GM21786 (cell line): ENCODE results near the gene CEP126.
"Not testable (repeated sequence)": the region's sequence is repeated elsewhere in the genome, so short reads cannot be mapped to it uniquely, and the experiment has no call there.

ENCODE experiments used
- ATAC-seq: cut with Tn5 transposase; IDR thresholded peaks from one replicate; pipeline ENCODE4 v1.9.1; 2021; ENCODE audit not compliant: unreplicated experiment

The CEP126 gene

GRCh38 chr11:101923554-101923953 lies 8.7 kb downstream of the CEP126 start:
- no peak for ATAC-seq

DNA sequence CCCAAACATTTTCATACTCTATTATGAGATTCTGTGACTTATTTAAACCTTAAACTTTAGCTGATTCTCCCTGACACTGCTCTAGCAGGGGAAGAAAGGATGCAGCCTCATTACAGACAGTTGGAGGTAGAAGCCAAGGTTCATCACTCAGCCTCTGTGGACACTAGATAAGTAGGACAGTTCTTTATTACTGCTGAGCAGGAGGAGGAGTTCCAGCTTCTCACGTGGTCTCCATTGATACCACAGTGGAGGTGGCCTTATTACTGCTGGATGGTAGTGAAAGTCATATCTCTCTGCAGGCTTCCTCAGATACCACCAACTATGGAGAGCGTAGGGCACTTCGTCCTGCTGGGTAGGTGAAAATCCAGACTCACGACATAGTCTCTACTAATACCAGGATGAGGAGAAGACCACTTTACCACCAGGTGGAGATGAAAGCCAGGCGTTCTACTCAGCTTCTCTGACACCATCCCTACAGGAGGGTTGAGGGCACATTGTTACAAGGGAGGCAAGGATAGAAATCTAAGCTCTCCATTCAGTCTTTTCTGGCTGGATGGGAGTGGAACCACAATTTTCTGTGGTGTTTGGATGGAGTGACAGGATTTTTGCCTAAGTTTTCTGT lies 14.6 kb downstream of the CEP126 start:
- ATAC-seq: no peak

- ATAC-seq: no peak
These were observed 16.9 kb downstream of the CEP126 start for GRCh38 chr11:101931692-101932091.

DNA sequence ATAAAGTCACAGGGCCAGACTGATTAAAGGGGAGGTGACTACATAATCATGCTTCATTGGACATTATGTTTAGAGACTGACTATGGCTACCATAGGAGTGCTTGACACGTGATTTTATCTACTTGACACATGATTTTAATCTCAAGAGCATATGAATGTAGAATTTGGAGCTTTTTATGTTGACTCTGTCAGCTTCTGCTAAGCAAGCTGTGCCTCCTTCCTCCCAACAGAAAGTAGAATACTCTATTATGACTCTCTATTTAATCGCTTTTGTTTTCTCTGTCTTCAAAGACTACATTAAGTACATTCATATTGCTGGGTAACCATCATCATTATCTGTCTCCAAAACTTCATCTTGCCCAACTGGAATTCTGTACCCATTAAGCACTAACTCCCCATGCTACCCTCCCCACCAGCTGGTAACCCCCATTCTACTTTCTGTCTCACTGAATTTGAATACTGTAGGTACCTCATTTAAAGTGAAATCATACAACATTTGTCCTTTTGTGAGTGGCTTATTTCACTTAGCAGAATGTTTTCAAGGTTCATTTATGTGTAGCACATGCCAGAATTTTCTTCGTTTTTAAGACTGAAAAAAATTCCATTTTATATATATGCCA lies 26.2 kb downstream of the CEP126 start:
- ATAC-seq: no peak

DNA sequence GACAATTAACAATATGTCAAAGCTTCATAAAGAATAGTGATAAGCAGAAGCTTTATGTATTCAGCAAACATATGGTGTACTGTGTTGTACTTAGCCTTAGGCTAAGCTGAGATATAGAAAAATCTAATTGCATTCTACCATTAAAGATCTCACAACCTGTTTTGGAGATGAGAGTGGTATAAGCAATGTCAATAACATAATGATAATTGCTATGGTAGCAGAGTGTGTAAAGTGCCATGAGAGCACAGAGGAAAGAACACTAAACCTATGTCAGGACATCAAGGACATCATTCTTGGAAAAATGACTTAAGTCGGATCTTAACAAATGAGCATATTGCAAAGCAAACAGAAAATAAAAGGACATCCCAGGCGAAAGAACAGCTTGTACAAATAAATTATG lies 30.1 kb downstream of the CEP126 start:
- no peak for ATAC-seq

- ATAC-seq: no peak
These were observed 30.6 kb downstream of the CEP126 start for GRCh38 chr11:101945448-101945847.

GRCh38 chr11:101949680-101950220 lies 34.9 kb downstream of the CEP126 start:
- ATAC-seq: no peak

DNA sequence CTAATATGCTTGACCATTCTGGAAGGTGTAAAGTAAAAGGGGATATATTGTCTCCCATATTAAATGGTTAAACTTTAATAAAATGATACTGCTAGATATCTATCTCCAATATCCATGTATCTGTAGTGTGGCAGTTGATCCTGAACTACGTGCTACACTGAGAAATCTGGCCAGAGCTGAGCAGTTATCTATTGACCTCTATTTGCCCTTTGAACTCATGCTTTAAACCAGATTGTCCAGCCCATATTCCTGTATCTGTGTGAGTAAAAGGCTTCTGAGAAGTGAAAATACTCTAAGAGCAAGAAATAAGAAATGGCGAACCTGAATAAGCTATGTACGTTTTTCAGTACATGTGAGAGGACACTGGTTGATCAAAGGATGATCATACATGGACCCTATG lies 40.5 kb downstream of the CEP126 start:
- ATAC-seq: no peak

- no peak for ATAC-seq
These were observed 40.9 kb downstream of the CEP126 start for GRCh38 chr11:101955701-101956100.

- no peak for ATAC-seq
These were observed 45.4 kb downstream of the CEP126 start for GRCh38 chr11:101960231-101960630.

DNA sequence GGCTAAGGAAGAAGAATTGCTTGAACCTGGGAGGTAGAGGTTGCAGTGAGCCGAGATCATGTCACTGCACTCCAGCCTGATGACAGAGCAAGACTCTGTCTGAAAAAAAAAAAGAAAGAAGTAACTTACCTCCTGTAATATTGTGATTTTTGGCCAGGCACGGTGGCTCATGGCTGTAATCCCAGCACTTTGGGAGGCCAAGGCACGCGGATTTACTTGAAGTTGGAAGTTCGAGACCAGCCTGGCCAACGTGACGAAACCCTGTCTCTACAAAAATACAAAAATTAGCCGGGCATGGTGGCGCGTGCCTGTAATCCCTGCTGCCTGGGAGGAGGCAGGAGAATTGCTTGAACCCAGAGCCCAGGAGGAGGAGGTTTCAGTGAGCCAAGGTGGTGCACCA lies 49.4 kb downstream of the CEP126 start:
- ATAC-seq: not testable (repeated sequence)

- no peak for ATAC-seq
These were observed 59.4 kb downstream of the CEP126 start for GRCh38 chr11:101974255-101974654.

DNA sequence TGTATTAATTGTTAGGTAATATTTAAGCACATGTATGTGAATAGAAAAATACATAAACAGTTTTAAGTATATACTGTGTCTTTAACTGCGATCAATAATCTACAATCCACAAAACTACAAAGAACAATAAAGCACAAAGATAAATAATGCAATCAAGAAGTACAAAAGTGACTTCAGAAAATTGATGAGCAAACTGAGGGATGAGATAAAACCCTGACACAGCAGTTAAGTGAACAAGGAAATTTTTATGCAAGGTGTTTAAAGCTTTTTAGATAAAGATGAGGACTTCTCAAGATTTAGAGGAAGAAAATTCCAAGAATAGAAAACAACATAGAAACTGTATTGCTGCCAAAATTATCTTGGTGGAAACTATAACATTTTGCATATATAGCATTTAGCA lies 60.0 kb downstream of the CEP126 start:
- no peak for ATAC-seq

GRCh38 chr11:101975734-101976133 lies 60.9 kb downstream of the CEP126 start:
- ATAC-seq: no peak

DNA sequence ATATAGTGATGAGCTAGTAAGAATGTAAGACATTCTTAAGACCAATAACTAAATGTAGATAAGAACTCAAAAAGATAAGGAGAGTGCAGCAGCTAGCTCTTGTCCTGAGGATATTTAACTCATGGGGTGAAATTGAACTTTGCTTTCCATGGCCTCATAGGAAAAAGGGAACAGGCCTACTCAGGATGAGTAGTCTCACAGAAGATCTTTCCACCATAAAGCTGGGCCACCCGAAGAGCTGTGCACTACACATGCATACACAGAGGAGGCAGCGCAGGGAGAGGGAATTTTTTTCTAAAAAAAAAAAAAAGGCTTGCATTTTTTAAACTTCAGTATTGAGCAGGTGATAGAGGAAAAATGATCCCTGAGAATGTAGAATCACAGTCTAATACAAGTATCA lies 72.6 kb downstream of the CEP126 start:
- ATAC-seq: no peak

- no peak for ATAC-seq
These were observed 78.4 kb downstream of the CEP126 start for GRCh38 chr11:101993172-101993571.

DNA sequence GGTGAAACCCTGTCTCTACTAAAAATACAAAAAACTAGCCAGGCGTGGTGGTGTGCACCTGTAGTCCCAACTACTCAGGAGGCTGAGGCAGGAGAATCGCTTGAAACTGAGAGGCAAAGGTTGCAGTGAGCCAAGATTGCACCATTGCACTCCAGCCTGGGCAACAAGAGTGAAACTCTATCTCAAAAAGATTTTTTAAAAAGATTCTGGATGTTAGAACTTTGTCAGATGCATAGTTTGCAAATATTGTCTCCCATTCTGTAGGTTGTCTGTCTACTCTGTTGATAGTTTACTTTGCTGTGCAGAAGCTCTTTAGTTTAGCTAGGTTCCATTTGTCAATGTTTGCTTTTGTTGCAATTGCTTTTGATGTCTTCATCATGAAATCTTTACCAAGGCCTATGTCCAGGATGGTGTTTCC lies 79.3 kb downstream of the CEP126 start:
- not testable (repeated sequence) for ATAC-seq

DNA sequence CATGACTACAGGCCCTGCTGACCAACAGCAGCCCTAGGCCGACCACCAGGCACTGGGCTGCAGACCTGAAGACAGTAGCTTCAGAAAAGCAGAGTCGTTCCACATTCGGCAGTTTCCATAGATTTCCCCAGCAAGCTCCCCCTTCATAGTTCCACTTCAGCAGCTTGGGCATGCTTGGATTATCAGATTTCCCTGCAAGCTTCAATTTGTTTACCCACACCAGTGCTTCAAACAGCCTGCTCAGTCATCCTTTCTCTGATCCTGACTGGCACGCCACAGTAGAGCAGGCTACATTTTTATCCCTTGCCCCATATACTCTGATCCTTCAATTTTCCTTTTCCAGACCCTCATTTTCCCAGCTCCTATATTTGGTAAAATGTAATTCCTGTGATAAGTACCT lies 81.3 kb downstream of the CEP126 start:
- no peak for ATAC-seq

DNA sequence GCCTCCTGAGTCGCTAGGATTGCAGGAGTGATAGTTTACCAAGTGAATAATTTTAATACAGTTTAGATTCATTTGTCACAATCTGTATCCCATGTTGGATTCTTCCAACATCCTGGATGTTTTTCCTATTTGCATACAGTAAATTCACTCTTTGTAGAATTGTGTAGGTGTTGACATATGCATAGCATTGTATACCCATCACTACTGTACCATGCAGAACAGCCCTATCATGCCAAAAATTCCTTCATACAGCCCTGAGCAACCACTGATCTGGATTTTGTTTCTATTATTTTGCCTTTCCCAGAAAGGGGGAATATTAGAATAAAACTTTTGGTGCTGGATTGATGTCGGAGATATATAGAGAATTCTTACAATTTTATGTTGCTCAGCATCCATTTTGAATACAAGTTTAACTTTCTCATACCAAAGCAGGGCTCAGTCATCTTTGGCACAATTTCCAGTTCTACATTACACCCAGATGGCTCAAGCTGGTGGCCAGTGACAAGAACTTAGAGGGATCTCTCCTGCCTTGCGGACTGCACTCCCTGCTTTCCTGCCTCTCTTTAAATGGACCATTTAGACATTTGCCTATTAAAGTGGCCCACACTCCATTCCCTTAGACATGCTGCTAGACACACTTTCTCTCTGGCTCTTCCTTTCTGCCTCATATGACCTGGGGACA lies 87.0 kb downstream of the CEP126 start:
- ATAC-seq: no peak

- ATAC-seq: no peak
These were observed 89.4 kb downstream of the CEP126 start for GRCh38 chr11:102004220-102004619.

- ATAC-seq: no peak
These were observed 90.5 kb downstream of the CEP126 start for GRCh38 chr11:102005306-102005705.
